GM12874 (cell line): ENCODE data around the gene HECW1.

Experiments
- CTCF ChIP-seq: IDR thresholded peaks from 2 replicates; pipeline ENCODE4 v1.5.1; 2011; ENCODE audit warnings: low read depth, mild to moderate bottlenecking, control low read depth, low read length, moderate library complexity; ENCODE audit not compliant: insufficient read depth

The HECW1 gene

GRCh38 chr7:43536773-43537172, 424.3 kb downstream of the HECW1 start:
- TF ChIP-seq CTCF = no peak

GRCh38 chr7:43537765-43538403, 425.4 kb downstream of the HECW1 start:
- no peak for TF ChIP-seq CTCF

- no peak for TF ChIP-seq CTCF
These were observed 425.9 kb downstream of the HECW1 start for GRCh38 chr7:43538404-43538771.

- no peak for TF ChIP-seq CTCF
These were observed 428.0 kb downstream of the HECW1 start for GRCh38 chr7:43540471-43540870.

GRCh38 chr7:43542716-43543115, 430.3 kb downstream of the HECW1 start:
- TF ChIP-seq CTCF = no peak

- no peak for TF ChIP-seq CTCF
These were observed 433.8 kb downstream of the HECW1 start for GRCh38 chr7:43546231-43546630.

GRCh38 chr7:43550427-43550826, 438.0 kb downstream of the HECW1 start:
- no peak for TF ChIP-seq CTCF
